Measurements from ENCODE around the gene ANKRD12.

ANKRD12 gene

GRCh38 chr18:9199681-9200080 lies 63.1 kb downstream of the ANKRD12 start:
- H3K79me2 ChIP-seq (ENCODE audit: insufficient read depth, low read length): no peaks in the 10 kb centered on the region
- H3K36me3 ChIP-seq (ENCODE audit: insufficient read depth, low read length): peaks cover 23% of the 10 kb centered on the region
- no peaks in the 10 kb centered on the region for H3K4me1 ChIP-seq (ENCODE audit: insufficient read depth, low read length, poor library complexity, severe bottlenecking)
- no peaks in the 10 kb centered on the region for H3K9me2 ChIP-seq (replicated peaks; ENCODE audit: low read depth, low read length)
- no peak overlapping the region for H3K9ac ChIP-seq (ENCODE audit: low read depth, low read length, poor library complexity, severe bottlenecking)
- no peak overlapping the region for H2AFZ ChIP-seq (ENCODE audit: low read length)
- no peaks in the 10 kb centered on the region for H3F3A ChIP-seq (ENCODE audit: low read depth)
- no peaks in the 10 kb centered on the region for H3K9me3 ChIP-seq (ENCODE audit: insufficient read depth, low read depth, low read length)
- H3K4me2 ChIP-seq (ENCODE audit: low read depth, low read length, poor library complexity, severe bottlenecking): no peak overlapping the region
- H3K27me3 ChIP-seq (ENCODE audit: insufficient read depth, low read length, poor library complexity, severe bottlenecking): no peaks in the 10 kb centered on the region
- no peaks in the 10 kb centered on the region for H4K20me1 ChIP-seq (ENCODE audit: insufficient read depth, low read length, poor library complexity, severe bottlenecking)
- no peak for TF ChIP-seq EZH2phosphoT487 (IDR thresholded peaks at IDR 0.05; ENCODE audit: borderline replicate concordance)
- TF ChIP-seq, protein P1, sequence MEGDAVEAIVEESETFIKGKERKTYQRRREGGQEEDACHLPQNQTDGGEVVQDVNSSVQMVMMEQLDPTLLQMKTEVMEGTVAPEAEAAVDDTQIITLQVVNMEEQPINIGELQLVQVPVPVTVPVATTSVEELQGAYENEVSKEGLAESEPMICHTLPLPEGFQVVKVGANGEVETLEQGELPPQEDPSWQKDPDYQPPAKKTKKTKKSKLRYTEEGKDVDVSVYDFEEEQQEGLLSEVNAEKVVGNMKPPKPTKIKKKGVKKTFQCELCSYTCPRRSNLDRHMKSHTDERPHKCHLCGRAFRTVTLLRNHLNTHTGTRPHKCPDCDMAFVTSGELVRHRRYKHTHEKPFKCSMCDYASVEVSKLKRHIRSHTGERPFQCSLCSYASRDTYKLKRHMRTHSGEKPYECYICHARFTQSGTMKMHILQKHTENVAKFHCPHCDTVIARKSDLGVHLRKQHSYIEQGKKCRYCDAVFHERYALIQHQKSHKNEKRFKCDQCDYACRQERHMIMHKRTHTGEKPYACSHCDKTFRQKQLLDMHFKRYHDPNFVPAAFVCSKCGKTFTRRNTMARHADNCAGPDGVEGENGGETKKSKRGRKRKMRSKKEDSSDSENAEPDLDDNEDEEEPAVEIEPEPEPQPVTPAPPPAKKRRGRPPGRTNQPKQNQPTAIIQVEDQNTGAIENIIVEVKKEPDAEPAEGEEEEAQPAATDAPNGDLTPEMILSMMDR (conservative IDR thresholded peaks at IDR 0.05; ENCODE audit: low read length): no peak
- H3K4me3 ChIP-seq (ENCODE audit: low read length, poor library complexity, severe bottlenecking): no peak overlapping the region

DNA sequence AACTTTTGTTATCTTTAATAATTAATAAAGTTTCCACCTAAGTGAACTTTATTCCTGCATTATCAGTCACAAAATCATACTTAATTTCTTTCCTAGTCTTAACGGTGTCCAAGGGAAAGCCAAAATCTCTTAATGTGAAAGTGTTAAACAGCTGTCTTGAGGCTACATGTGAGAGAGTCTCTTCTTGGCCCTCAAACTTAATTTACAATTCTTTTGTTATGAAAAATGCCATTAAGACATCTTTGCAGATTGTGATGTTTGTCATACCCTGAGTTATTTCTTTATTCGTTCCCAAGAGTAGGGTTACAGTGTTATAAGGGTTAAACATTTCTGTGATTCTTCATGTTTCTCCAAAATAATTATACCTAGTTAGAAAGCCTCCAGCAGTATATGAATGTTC lies 64.6 kb downstream of the ANKRD12 start:
- Histone ChIP-seq H3K9me2 (replicated peaks; ENCODE audit: low read depth, low read length) (no peaks in the 10 kb centered on the region), H3K9ac (ENCODE audit: low read depth, low read length, poor library complexity, severe bottlenecking) (no peak overlapping the region), H3K36me3 (ENCODE audit: insufficient read depth, low read length) (peaks cover 19% of the 10 kb centered on the region; the same call in 1 of the 2 replicates), H3K27me3 (ENCODE audit: insufficient read depth, low read length, poor library complexity, severe bottlenecking) (no peaks in the 10 kb centered on the region), H4K20me1 (ENCODE audit: insufficient read depth, low read length, poor library complexity, severe bottlenecking) (no peaks in the 10 kb centered on the region), H3K4me3 (ENCODE audit: low read length, poor library complexity, severe bottlenecking) (no peak overlapping the region), H3K79me2 (ENCODE audit: insufficient read depth, low read length) (no peaks in the 10 kb centered on the region), H3K4me2 (ENCODE audit: low read depth, low read length, poor library complexity, severe bottlenecking) (no peak overlapping the region), H3K9me3 (ENCODE audit: insufficient read depth, low read depth, low read length) (no peaks in the 10 kb centered on the region), H2AFZ (ENCODE audit: low read length) (no peak overlapping the region), H3K4me1 (ENCODE audit: insufficient read depth, low read length, poor library complexity, severe bottlenecking) (no peaks in the 10 kb centered on the region), H3F3A (ENCODE audit: low read depth) (no peaks in the 10 kb centered on the region; the same call in 1 of the 2 replicates)
- TF ChIP-seq EZH2phosphoT487 (IDR thresholded peaks at IDR 0.05; ENCODE audit: borderline replicate concordance): no peak
- TF ChIP-seq, protein P1 (conservative IDR thresholded peaks at IDR 0.05; ENCODE audit: low read length): no peak

- no peaks in the 10 kb centered on the region for H3K27me3 ChIP-seq (ENCODE audit: insufficient read depth, low read length, poor library complexity, severe bottlenecking)
- no peaks in the 10 kb centered on the region for H3K9me3 ChIP-seq (ENCODE audit: insufficient read depth, low read depth, low read length)
- H3K36me3 ChIP-seq (ENCODE audit: insufficient read depth, low read length): peaks cover 37% of the 10 kb centered on the region
- TF ChIP-seq, protein P1 (conservative IDR thresholded peaks at IDR 0.05; ENCODE audit: low read length): no peak
- TF ChIP-seq EZH2phosphoT487 (IDR thresholded peaks at IDR 0.05; ENCODE audit: borderline replicate concordance): no peak
- H3K4me3 ChIP-seq (ENCODE audit: low read length, poor library complexity, severe bottlenecking): no peak overlapping the region
- H3K4me2 ChIP-seq (ENCODE audit: low read depth, low read length, poor library complexity, severe bottlenecking): no peak overlapping the region
- H3K4me1 ChIP-seq (ENCODE audit: insufficient read depth, low read length, poor library complexity, severe bottlenecking): peaks cover 7% of the 10 kb centered on the region
- no peaks in the 10 kb centered on the region for H3K79me2 ChIP-seq (ENCODE audit: insufficient read depth, low read length)
- no peak overlapping the region for H2AFZ ChIP-seq (ENCODE audit: low read length)
- no peaks in the 10 kb centered on the region for H4K20me1 ChIP-seq (ENCODE audit: insufficient read depth, low read length, poor library complexity, severe bottlenecking)
- no peaks in the 10 kb centered on the region; the same call in 1 of the 2 replicates for H3F3A ChIP-seq (ENCODE audit: low read depth)
- H3K9me2 ChIP-seq (replicated peaks; ENCODE audit: low read depth, low read length): no peaks in the 10 kb centered on the region
- H3K9ac ChIP-seq (ENCODE audit: low read depth, low read length, poor library complexity, severe bottlenecking): no peak overlapping the region
Measured at GRCh38 chr18:9204659-9205058, 68.1 kb downstream of the ANKRD12 start.

Measured in Loucy (cell line).